NCI-H1694 (cell line): Measurements from ENCODE around the gene COL5A1.

Experiments
- DNase-seq: peaks from one replicate; lab custom pipeline; 2025; lab: John Stamatoyannopoulos, UW

COL5A1 gene

DNA sequence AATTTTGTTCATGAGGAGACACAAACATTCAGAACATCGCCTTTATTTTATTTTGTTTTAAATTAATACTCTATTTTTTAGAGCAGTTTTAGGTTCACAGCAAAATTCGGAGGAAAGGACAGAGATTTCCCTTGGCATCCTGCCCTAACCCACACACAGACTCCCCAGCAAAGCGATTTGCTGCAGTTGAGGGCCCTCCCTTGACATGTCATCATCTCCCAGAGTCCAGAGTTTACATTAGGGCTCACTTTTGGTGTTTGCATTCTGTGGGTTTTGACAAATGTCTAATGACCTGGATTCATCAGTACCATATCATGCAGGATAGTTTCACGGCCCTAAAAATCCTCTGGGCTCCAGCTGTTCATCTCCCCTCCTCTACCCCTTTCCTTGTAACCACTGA, 33.6 kb upstream of the COL5A1 start:
- no peak for DNase-seq

DNA sequence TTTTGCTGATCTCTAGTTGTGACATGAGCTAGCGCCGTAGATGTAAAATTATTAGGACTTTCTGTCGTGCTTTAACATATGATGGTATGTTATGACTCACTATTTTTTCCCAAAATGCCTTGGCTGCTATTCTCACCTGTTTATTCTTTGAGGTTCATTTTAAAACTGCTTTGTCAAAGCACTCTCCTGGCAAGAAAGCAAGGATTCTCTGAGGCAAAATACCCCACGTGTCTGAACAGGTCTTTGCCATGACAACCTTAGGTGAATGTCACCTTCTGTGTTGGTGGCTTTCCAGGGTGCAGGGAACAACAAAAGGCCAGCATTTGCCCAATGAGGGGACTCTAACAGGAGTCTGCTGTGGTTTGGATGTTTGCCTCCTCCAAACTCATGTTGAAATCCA, 30.6 kb upstream of the COL5A1 start:
- no peak for DNase-seq

DNA sequence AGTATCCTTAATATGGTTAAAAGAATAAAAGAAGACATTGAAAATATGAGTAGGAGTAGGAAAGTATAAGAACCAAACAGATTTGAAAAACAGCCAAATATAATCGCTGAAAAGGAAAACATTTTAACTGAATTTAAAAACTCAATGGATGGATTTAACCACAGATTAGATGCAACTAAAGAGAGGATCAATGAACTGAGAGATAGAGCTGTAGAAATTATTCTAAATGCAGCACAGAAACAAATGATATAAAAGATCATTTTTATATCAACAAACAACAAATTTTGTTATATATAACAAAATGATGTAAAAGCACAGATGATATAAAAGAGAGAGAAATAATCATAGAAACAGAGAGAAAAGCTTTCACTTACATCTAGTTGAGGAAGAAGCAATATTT, 29.3 kb upstream of the COL5A1 start:
- DNase-seq, result no peak

DNA sequence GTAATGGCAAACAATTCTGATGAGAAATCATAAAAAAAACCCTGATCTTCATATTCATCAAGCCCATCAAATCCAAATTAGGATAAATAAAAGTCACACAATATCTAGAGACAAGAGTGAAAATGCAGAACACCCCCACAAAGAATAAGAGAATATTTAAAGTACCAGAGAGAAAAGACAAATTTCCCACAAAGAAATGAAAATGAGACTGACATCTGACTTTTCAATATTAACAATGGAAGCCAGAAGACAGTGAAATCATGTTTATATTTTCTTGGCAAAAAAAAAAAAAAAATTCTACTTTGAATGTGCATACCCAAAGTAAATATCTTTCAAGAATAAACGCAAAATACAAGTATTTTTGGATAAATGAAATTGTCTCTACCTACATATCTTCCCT, 28.9 kb upstream of the COL5A1 start:
- DNase-seq, result no peak

DNA sequence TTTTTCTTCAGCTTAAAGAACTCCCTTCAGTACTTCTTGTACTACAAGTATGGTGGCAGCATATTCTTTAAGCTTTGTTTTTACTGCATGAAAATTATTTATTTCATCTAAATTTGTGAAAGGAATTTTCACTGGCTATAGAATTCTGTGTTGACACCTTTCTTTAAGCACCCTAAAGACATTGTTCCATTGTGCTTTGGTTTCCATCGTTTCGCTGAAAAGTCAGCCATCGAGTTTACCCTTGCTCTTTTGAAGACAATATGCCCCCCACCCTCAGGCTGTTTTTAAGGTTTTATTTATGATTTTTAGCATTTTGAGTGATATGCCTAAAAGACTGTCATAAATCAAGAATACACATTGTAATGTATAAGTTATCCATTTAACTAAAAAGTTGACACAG, 27.3 kb upstream of the COL5A1 start:
- DNase-seq, result no peak

DNA sequence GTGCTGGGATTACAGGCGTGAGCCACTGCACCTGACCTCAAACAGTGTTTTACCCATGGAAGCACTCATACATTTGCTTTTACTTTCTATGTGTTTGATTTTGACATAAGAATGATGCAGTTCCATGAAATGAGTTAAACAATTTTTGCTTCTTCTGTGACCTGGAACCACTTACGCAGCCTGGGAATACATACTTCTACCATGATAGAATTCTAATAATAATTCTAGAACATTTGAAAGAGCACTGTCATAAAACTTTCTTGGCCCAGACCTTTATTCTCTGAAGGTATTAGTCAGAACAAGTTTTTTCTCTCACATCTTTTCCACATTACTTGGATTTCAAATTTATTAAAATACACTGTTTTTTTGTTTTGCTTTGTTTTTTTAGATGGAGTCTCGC, 25.3 kb upstream of the COL5A1 start:
- DNase-seq, result no peak

DNA sequence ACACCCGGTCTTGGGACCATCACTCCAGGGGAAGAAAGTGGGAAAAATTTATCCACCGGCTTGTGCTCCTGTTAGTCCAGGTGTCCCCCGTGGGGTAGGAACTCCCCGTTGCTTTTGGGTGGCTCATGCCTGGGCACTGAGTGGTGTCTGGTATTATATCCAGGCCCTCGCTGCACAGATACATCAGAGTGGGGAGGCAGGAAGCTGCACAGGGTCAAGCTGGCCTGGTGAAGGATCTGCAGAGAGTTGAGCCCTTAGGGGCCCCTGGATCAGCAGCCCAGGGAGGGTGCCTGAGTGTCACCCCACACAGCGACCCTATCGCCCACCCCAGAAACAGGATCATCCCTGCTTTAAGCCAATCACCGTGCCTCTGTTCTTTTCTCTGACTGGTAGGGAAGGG, 24.4 kb upstream of the COL5A1 start:
- no peak for DNase-seq

DNA sequence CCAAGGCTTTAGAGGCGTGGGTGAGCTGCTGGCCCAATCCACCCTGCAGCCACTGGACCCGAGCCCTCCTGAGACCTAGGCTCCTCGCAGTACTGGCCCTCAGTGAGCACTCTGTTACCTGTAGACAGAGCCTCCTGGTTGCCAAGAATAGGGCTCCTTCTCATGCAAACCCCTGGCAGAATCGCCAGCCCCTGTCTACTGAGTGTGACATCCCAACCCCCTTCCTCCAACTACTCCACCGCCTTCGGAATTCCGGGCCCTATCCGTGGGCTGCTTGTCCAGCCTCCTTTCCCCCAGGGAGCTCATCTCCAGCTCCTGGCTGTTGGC, 23.8 kb upstream of the COL5A1 start:
- DNase-seq, result no peak

DNA sequence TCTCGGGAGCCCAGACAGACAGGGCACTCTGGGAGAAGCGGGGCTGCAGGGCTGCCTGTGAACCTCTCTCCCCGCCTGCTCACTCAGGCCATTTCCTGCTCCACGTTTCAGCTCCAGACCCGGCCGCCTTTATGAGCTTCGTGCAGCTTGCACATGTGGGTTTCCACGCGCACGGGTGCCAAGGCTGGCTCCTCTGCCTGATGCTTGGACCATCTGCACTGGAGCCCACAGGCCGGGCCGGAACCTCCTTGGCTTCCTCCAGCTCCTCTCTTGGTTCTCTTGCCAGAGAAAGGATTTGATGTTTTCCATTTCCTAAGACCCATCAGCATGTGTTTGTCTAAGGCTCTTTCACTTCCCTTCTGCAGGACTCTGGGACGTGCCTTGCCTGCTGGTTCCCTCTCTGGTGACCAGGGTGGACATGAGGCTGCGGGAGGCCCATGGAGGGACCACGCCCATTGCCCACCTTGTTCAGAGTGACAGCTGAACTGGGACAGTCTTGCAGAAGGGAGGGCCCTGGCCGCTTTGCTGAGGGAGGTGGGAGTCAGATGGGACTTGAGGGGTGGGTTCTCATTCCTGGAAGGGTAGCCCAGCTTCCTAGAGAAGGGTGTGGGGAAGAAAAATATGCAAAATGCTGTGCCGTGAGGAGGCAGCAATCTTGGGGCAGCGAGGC, 23.3 kb upstream of the COL5A1 start:
- DNase-seq, result no peak

DNA sequence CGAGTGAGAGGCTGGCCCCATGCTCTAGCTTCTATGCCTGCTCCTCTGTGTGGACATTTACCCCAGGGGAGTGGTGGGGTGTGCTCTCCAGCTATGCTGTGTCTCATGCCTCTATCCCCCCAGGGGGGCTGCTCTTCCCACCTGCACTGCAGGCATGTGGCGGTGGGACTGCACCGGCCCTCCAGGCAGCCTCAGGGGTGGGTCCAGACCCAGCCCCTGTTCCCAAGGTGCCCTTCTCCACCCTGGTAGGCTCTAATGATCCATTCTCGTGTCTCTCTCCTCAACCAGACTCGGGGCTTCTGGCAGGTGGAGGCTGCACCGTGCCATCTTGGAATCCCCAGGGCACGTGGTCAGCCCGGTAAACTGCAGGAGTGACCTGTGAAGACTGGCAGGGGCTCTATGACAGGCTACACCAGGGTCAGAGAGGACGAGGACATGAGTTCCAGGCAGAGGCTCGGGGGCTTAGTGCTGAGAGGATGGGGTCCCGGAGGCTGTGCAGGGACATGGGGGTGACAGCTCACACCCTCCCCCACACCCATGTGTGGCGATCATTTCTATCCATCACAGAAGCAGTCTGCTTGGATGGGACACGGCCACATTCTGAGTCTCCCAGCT, 22.7 kb upstream of the COL5A1 start:
- no peak for DNase-seq

DNA sequence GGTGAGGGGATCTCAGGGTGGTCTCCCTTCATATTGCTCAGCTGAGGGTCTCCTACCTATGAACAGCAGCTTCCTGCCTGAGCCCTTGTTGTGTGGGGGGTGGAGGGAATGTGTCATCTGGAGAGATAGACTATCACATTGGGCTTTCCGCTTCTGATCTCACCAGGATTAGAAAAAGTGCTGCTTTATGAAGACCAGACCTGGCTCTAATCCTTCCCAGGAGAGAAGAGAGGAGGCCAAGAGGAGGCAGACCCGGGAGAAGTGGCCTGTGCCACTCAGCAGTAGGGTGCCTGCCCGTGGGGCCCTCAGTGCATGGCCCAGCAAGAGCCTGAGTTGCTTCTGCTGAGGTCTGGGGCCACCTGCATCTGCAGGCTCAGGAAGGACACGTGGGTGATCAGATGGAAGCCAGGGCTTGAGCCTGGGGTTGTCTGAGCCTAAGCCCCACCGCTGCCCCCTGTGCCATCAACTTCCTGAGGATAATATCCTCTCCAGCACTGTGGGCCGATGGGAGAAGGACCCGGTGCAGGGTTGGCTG, 22.1 kb upstream of the COL5A1 start:
- DNase-seq, result no peak

DNA sequence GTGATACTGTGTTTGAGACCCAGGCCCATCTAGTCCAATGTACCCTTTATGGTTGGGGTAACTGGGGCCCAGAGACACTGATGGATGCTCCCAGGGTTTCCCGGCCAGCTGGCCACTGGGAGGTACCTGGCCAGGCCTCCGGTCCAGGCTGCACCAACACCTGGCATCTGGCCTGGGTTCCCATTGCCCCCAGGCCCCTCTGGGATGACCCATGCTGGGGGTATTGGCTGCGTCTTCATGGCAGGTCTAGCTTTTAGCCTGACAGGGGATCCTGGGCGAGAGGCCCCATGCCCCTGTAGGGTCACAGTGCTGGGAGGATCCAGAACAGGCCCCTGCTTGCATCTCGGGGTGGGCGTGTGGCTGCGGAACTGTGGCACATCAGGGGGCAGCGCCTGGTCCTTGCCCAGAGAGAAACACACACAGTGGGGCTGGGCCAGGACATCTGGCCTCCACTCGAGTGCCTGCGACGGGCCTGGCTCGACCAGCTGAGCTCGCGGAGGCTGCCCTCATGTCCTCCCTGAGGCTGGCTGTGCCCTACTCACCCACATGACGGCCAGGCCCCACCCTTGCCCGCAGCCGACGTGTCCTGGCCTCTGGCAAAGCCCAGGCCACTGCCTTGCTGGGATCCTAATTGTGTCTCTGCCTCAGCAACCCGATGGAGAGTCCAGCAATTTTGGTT, 21.5 kb upstream of the COL5A1 start:
- DNase-seq, result no peak

DNA sequence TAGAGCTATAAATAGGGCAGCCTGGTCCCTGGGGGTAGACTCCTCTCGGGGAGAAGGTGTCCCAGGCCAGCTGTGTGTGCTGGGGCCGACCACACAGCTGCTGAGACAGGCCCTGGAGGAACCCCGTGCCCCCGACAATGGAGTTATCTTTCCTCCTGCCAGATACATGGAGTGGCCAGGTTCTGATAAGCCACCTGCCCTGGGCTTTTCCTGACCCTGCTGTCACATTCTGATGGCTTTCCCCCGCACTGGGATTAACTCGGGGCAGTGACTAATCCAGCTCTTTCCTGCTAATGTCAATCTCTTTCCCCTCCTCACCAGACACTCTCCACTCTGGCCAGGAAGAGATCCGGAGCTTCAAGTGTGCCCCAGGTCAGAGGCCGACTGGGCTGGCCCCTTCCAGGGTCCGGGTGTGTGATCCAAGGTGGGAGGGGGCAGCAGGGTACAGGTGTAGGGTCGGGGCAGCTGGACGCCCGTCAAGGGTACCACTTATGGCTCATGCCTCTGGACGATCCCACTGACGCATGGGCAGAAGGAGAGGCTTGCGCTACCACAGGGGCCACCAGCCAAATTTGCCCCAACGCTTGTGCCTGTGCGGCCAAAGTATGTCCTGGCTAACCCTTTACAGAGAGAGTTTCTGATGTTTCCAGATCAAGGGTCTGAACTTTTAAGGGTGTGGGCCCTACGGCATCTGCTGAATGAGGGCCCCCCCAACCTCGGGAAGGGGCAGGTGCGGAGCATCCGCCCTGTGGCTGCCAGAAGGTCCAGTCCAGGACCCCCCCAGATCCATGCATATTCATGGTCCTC, 20.6 kb upstream of the COL5A1 start:
- no peak for DNase-seq

DNA sequence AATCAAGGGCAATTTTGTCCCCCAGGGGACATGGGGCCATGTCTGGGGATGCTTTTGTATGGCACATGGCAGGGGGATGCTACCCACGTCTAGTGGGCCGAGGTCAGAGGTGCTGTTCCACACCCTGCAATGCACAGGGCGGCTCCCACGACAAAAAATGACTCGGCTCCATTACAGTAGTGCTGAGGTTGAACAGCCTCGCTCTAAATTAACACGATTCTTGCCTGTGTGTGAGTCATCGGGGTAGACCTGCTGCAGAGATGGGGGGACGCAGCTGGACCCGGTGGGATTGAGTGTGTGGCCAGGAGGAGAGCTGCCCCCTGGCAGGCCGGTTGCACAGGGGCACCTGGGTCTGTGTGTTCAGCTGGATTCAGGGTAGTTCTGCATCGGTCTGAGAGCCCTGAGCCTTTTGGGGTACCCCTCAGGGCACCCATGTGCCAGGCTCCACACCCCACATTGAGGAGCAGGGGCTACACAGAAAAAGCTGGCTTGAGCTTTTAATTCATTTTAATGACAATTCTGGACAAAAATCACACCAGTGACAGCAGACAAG, 20.0 kb upstream of the COL5A1 start:
- DNase-seq, result no peak

DNA sequence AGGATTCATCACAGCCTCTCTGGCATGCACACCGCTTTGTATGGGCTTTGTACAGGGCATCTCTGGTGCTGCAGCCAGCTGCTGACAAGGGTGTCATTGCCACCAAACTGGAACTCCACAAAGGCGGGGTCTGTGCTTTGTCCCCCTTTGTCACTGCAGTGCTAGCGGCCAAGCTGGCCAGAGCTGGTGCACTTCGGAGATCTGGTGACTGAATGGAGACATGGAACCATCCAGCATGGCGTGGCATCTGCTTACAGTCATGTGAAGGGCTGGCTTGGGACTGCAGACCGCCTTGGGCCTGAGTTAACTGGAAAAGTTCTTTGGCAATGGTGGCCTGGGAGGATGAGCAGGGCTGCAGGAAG, 18.7 kb upstream of the COL5A1 start:
- no peak for DNase-seq

DNA sequence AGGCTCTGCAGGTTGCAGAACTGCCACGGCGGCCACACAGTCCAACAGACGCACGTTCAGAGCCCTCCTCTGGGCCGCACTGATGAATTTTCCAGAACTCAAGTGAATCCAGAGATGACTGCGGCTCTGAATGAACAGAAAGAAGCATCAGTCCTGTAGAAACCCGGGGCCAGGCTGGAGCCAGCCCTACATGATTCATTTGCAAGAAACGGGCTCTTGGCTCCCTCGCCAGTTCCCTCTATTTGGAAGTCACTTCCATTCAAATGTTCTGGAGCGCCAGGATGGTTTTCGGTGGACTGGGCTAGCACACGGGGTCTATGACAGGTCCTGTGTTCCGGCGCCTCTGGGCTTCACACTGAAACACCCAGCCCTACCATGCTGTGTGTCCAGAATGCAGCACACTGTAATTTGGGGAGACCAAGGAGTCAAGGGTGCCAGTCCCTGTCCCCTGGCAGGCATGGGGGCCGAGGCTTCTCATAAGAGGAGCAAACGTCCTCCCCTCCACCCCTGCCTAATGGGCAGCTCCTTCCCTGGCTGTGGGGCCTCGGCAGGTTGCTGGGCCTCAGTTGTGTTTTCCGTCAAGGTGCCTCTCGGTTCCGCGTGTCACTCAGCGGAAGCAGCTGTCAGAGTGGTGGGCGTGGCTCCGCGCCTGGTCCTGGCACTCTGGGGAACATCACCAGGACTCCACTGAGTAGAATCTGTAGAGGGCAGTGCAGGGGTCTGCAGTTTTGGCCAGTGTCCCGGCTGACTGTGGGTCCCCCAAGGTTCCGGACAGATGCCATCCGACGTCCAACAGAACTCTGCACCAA, 18.1 kb upstream of the COL5A1 start:
- no peak for DNase-seq

DNA sequence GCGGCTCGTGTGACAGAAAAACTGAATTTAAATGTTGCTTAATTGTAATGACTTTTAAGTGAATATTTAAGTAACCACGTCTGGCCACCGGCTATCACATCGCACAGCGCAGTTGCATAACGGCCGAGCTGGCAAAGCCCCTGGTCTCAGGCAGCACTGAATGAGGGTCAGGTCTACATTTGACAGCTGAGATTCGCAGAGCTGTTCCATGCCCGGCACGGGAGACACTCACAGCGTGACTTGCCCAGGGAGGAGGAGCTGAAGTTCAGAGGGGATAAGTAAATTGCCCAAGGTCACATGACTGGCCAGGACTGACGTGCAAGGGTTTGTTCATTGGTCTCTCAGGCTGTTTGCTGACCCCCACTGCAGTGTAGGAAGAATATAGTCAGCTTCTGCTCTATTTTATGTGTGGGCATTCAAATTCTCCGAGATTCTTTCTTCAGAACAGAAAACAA, 17.4 kb upstream of the COL5A1 start:
- DNase-seq, result no peak

DNA sequence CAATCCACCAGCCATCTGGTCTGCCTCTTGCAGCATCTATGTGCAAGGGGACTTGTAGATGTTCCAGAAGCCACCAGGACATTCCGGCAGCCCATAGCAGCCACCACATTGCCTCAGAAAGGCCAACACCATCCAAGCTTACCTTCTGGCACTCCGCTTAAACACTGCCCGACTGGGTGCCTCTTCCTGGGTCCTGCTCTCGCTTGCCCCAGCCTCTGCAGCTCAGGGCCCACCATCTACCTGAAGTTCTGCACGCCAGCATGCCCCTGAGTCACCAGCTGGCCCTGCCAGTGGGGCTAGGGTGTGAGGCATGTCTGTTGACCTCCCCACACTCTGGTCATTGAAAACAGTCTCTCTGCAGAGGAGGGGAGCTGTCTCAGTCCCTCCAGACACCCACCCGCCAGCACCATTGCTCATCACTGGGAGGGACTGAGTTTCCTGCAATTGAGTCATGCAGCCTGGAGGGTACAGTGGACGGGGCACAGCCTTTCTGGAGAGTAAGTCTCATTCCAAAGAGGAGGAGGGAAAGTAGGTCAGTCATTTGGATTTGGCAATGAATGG, 16.9 kb upstream of the COL5A1 start:
- DNase-seq, result no peak

DNA sequence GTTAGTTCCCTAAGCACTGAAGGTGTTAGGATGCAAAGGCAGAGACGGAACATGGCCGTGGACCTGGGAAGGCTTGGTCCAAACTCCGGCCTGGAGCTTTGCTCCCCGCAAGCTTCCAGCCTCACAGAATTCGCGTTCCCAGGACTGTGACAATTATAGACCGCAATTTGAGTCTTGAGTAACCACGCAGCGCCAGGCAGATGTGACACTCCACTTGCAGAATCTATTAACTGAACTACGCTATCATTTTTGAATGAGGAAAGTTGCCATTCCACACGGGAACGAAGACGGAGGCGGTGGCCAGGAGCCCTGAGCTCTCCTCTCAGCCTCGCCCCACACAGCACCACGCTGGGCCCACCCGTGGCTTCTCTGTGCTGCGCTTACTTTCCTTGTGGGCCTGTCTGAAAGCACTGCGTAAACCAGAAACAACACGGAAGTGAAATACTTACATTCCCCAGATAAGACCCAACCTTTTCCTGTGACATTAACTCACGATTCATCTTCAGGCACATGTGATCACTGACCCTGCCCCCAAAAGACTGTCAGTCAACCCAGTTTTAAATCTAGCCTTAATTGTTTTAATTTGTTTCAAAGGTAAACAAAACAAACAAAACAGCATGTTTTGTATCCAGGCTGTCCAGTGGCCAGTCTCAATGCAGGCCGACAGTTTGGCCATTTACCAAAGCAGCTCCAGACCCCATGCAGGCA, 16.1 kb upstream of the COL5A1 start:
- DNase-seq, result no peak

DNA sequence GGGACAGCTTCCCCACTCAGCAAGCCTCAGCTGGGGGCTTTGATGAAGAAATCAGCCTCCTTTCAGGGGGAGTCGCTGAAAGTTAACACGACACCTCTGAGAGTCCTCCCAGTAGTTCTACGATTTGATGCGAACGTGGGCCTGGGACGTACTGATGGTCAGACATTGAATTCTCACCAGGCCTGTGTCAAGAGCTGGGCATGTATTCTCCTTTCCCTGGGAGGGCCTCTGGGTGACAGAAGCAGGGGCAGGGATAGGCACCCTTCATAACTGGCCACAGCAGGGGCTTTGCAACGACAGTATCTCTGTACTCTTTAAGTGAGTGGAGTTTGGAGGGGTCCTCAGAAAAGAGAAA, 15.6 kb upstream of the COL5A1 start:
- no peak for DNase-seq
